8988T (cell line): Measurements from ENCODE around the gene CD1E.
"Not testable (repeated sequence)": the region's sequence is repeated elsewhere in the genome, so short reads cannot be mapped to it uniquely, and the experiment has no call there.

Experiments
- DNase-seq: peaks from one replicate; pipeline ENCODE4 v3.0.0; 2011

CD1E gene

GRCh38 chr1:158362941-158363340 lies 9.2 kb downstream of the CD1E start:
- no peak for DNase-seq

GRCh38 chr1:158366783-158367182 lies 13.1 kb downstream of the CD1E start:
- no peak for DNase-seq

- DNase-seq: no peak
Measured at GRCh38 chr1:158371188-158371953, 17.7 kb downstream of the CD1E start.

- not testable (repeated sequence) for DNase-seq
Measured at GRCh38 chr1:158374101-158374500, 20.4 kb downstream of the CD1E start.

GRCh38 chr1:158374860-158375259 lies 21.2 kb downstream of the CD1E start:
- DNase-seq: no peak

- DNase-seq: no peak
Measured at GRCh38 chr1:158390331-158390730, 36.6 kb downstream of the CD1E start.

GRCh38 chr1:158391099-158391498 lies 37.4 kb downstream of the CD1E start:
- DNase-seq: no peak

GRCh38 chr1:158393476-158393875 lies 39.8 kb downstream of the CD1E start:
- DNase-seq: no peak

- DNase-seq: no peak
Measured at GRCh38 chr1:158396646-158397045, 43.0 kb downstream of the CD1E start.

GRCh38 chr1:158398818-158399514 lies 45.3 kb downstream of the CD1E start, which contains the start of gene OR10T2:
Gene OR10T2, minus strand, starts transcription at chr1:158399466. Its CDS starts 0 bp downstream, at chr1:158399466.
- no peak for DNase-seq

- DNase-seq: no peak
Measured at GRCh38 chr1:158400871-158401270, 47.2 kb downstream of the CD1E start.

- DNase-seq: no peak
Measured at GRCh38 chr1:158407092-158407491, 53.4 kb downstream of the CD1E start.
